ENCODE measurements around the gene PPP2R5B.

PPP2R5B gene

GRCh38 chr11:64923944-64924909 lies at the start of gene PPP2R5B:
TSS of gene PPP2R5B (plus strand) at chr11:64924689. CDS start at chr11:64925735, 1,046 bp downstream.
- DNase-seq = peak; percentile 81 to 83

GRCh38 chr11:64875369-64876228 lies 48.9 kb upstream of the PPP2R5B start:
- DNase-seq = no peak

- DNase-seq = no peak
Observed at GRCh38 chr11:64876229-64876750, 48.2 kb upstream of the PPP2R5B start.

GRCh38 chr11:64876835-64877341 lies 47.6 kb upstream of the PPP2R5B start:
- no peak for DNase-seq

GRCh38 chr11:64877390-64878222 lies 46.9 kb upstream of the PPP2R5B start:
- no peak for DNase-seq

- DNase-seq = peak in 1 of 2 experiments; percentile 67
Observed at GRCh38 chr11:64878223-64878493, 46.3 kb upstream of the PPP2R5B start.

GRCh38 chr11:64878494-64879243 lies 45.8 kb upstream of the PPP2R5B start, which contains the start of gene EHD1:
TSS of gene EHD1 (minus strand) at chr11:64878621. CDS start at chr11:64878464, 157 bp downstream.
- DNase-seq = peak; percentile 98 to 99

GRCh38 chr11:64879244-64879900 lies 45.1 kb upstream of the PPP2R5B start:
- no peak for DNase-seq

GRCh38 chr11:64880240-64881001 lies 44.1 kb upstream of the PPP2R5B start:
- no peak for DNase-seq

- DNase-seq = no peak
Observed at GRCh38 chr11:64881476-64881875, 43.0 kb upstream of the PPP2R5B start.

- DNase-seq = no peak
Observed at GRCh38 chr11:64882243-64882642, 42.2 kb upstream of the PPP2R5B start.

GRCh38 chr11:64883575-64883974 lies 40.9 kb upstream of the PPP2R5B start:
- no peak for DNase-seq

GRCh38 chr11:64884019-64884418 lies 40.5 kb upstream of the PPP2R5B start:
- no peak for DNase-seq

- DNase-seq = no peak
Observed at GRCh38 chr11:64885367-64886286, 38.9 kb upstream of the PPP2R5B start.

- DNase-seq = no peak
Observed at GRCh38 chr11:64887234-64887756, 37.2 kb upstream of the PPP2R5B start.

GRCh38 chr11:64887757-64888405 lies 36.6 kb upstream of the PPP2R5B start:
- peak; percentile 54 to 80 for DNase-seq

- DNase-seq = no peak
Observed at GRCh38 chr11:64888406-64888728, 36.1 kb upstream of the PPP2R5B start.

Measured in NCI-H1930 (cell line).